GM21423 (cell line): ENCODE measurements around the gene TAF11L12.
"Not testable (repeated sequence)": the region's sequence is repeated elsewhere in the genome, so short reads cannot be mapped to it uniquely, and the experiment has no call there.

ENCODE experiments used
- ATAC-seq: cut with Tn5 transposase; IDR thresholded peaks from one replicate; pipeline ENCODE4 v1.9.1; 2021; ENCODE audit warnings: mild to moderate bottlenecking, moderate library complexity; ENCODE audit not compliant: unreplicated experiment

The TAF11L12 gene

DNA sequence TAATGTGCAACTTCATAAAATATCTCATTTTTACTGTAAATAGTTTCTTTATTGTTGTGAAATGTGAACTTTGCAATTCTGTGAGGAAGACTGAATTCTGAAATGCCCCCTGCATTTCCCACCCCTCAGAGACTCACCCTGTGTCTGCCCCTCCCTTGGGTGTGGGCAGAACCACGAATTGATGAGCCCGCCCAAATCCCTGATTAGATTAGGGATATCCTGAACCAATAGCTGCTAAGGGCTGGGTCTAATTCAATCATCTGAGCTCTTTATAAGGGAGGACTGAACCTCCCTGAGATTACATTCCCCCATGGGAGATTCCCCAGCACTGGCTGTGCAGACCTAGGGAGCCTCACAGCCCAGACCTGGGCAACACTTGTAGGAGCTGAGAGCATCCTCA is at the start of gene TAF11L12:
Gene TAF11L12, plus strand, starts transcription at position 301 of the 400 bp plus-strand sequence.
- not testable (repeated sequence) for ATAC-seq

DNA sequence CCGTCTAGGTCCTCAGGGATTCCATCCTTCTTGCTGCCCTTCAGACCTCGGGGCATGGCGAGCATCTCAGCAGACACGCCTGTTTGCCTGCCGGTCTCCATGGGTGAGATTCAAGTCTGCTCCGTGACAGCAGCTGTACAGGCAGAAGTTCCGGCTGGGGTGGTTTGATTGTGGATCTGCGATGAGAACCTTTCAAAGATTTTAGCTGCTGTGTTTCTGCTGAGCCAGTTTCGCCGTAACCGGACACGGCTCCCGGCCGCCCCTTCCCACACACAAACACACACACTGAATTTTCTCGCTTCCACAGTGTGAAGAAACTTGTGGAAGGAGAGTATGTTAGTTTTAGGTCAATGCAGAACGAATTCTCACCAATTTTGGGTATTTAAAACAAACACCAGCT is 24.5 kb upstream of the TAF11L12 start, which contains the start of gene TAF11L7:
Gene TAF11L7, minus strand, starts transcription at position 101 of the 400 bp plus-strand sequence.
- not testable (repeated sequence) for ATAC-seq

- ATAC-seq, result not testable (repeated sequence)
Measured at GRCh38 chr5:17590860-17591259, 19.3 kb upstream of the TAF11L12 start, which contains the start of gene TAF11L8. TSS of gene TAF11L8 (minus strand) at chr5:17590960.

GRCh38 chr5:17594255-17594654 is 15.9 kb upstream of the TAF11L12 start, which contains the start of gene TAF11L9:
TSS of gene TAF11L9 (minus strand) at chr5:17594394.
- ATAC-seq, result not testable (repeated sequence)

- ATAC-seq, result not testable (repeated sequence)
Measured at GRCh38 chr5:17597728-17598127, 12.5 kb upstream of the TAF11L12 start, which contains the start of gene TAF11L10. TSS of gene TAF11L10 (minus strand) at chr5:17597828.

DNA sequence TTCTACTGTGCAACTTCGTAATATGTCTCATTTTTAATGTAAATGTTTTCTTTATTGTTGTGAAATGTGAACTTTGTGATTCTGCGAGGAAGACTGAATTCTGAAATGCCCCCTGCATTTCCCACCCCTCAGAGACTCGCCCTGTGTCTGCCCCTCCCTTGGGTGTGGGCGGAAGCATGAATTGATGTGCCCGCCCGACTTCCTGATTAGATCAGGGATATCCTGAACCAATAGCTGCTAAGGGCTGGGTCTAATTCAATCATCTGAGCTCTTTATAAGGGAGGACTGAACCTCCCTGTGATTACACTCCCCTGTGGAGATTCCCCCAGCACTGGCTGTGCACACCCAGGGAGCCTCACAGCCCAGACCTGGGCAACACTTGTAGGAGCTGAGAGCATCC is 6.3 kb upstream of the TAF11L12 start, which contains the start of gene TAF11L11:
Gene TAF11L11, plus strand, starts transcription at position 304 of the 400 bp plus-strand sequence.
- not testable (repeated sequence) for ATAC-seq

- ATAC-seq, result no peak
Measured at GRCh38 chr5:17604951-17605350, 5.2 kb upstream of the TAF11L12 start.

- ATAC-seq, result not testable (repeated sequence)
Measured at GRCh38 chr5:17607461-17607860, 2.7 kb upstream of the TAF11L12 start.

DNA sequence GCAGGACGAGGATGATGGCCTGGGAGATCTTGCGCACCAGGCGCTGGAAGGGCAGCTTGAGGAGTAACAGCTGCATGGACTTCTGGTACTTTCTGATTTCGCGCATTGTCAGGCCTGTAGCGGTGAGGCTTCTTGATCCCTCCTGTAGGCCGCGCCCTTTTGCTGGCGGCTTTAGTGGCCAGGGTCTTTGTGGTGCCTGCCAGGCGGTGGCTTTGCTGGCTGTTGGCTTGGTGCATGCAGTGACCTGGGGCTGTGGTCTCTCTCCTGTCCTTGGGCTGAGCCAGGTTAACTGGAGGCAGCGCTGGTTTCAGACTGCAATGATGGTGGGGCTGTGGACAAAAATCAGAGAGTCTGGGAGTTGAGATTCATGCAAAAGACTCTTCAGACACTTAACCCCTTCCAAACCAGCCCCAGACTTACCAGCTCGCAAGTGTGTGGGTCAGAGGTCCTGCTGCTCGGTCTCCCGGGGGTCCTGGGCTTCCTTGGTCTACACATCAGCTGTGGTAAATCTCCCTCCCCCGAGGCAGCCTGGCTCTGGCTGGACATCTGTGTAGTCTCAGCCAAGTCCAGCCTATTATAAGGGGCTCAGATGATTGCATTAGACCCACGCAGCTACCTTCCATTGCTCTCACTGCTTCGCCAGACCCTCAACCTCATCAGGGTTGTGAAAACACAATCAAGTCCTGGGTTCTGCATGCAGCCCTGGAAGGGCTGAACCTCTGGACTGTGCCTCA is 4.8 kb downstream of the TAF11L12 start:
- ATAC-seq, result no peak

- no peak for ATAC-seq
Measured at GRCh38 chr5:17619354-17619753, 9.2 kb downstream of the TAF11L12 start.

GRCh38 chr5:17620627-17621026 is 10.4 kb downstream of the TAF11L12 start:
- ATAC-seq, result no peak

DNA sequence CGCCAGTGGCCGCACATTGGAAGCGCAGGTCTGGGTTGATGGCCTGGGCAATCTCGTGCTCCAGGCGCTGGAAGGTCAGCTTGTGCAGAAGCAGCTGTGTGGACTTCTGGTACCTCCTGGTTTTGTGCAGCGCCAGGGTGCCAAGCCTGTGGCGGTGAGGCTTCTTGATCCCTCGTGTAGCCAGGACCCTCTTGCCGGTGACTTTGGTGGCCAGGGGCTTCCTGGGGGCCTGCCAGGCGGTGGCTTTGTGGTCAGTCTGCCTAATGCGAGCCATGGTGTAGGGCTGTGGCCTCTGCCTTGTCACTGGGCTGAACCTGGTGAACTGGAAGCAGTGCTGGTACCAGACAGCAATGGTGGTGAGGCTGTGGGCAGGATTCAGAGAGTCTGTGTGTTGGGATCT is 15.5 kb downstream of the TAF11L12 start:
- ATAC-seq, result no peak

DNA sequence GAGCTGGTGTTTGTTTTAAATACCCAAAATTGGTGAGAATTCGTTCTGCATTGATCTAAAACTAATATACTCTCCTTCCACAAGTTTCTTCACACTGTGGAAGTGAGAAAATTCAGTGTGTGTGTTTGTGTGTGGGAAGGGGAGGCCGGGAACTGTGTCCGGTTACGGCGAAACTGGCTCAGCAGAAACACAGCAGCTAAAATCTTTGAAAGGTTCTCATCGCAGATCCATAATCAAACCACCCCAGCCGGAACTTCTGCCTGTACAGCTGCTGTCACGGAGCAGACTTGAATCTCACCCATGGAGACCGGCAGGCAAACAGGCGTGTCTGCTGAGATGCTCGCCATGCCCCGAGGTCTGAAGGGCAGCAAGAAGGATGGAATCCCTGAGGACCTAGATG is 21.6 kb downstream of the TAF11L12 start, which contains the start of gene TAF11L13:
Gene TAF11L13, plus strand, starts transcription at position 301 of the 400 bp plus-strand sequence.
- ATAC-seq, result not testable (repeated sequence)

DNA sequence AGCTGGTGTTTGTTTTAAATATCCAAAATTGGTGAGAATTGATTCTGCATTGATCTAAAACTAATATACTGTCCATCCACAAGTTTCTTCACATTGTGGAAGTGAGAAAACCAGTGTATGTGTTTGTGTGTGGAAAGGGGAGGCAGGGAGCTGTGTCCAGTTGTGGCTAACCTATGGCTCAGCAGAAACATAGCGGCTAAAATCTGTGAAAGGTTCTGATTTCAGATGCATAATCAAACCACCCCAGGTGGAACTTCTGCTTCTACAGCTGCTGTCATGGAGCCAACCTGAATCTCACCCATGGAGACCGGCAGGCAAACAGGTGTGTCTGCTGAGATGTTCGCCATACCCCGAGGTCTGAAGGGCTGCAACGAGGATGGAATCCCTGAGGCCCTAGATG is 24.0 kb downstream of the TAF11L12 start, which contains the start of gene TAF11L14:
Gene TAF11L14, plus strand, starts transcription at position 301 of the 400 bp plus-strand sequence.
- ATAC-seq, result no peak

- ATAC-seq, result not testable (repeated sequence)
Measured at GRCh38 chr5:17649232-17649631, 39.0 kb downstream of the TAF11L12 start.

DNA sequence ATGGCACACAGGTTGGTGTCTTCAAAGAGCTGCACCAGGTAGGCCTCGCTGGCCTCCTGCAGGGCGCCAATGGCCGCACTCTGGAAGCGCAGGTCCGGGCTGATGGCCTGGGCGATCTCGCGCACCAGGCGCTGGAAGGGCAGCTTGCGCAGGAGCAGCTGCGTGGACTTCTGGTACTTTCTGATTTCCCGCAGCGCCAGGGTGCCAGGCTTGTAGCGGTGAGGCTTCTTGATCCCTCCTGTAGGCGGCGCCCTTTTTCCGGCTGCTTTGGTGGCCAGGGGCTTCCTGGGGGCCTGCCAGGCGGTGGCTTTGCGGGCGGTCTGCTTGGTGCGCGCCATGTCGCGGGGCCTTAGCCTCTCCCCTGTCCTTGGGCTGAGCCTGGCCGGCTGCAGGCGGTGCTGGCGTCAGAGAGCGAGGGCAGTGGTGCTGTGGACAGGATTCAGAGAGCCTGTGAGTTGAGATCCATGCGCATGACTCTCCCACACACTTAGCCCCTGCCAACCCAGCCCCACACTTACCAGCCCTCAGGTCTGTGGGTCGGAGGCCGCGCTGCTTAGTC is 45.1 kb downstream of the TAF11L12 start:
- ATAC-seq, result not testable (repeated sequence)

GRCh38 chr5:17655921-17656320 is 45.7 kb downstream of the TAF11L12 start:
- ATAC-seq, result no peak
